ENCODE data around the gene BPIFB4. TPM values are rescaled to one million over a fixed set of nuclear protein-coding genes. Genes with fewer than 3 reads are reported as not detected.

BPIFB4 gene
- total RNA-seq, 1 donor from 2014 or later, result not detected

- H3K4me3 ChIP-seq (ENCODE audit: insufficient read depth, low read depth, low read length), result no peak overlapping the region
- no peaks in the 10 kb centered on the region for H3K4me1 Mint-ChIP-seq (ENCODE audit: low read depth, unreplicated experiment)
- TF ChIP-seq EZH2 (IDR thresholded peaks at IDR 0.05; ENCODE audit: insufficient read depth, low read length) (no peak), CTCF (IDR thresholded peaks at IDR 0.05; ENCODE audit: insufficient read depth, low read depth, low read length) (no peak)
- H3K36me3 Mint-ChIP-seq (ENCODE audit: low read depth, unreplicated experiment), result no peaks in the 10 kb centered on the region
- H3K9ac ChIP-seq (ENCODE audit: low read length), result no peak overlapping the region
- H4K20me1 ChIP-seq (ENCODE audit: insufficient read depth, low read length), result no peaks in the 10 kb centered on the region
- no peaks in the 10 kb centered on the region for H3K27me3 ChIP-seq (ENCODE audit: insufficient read depth, low read length)
- no peaks in the 10 kb centered on the region for H3K4me1 ChIP-seq (ENCODE audit: insufficient read depth, low read length)
- H3K27ac ChIP-seq (ENCODE audit: low read depth, low read length), result no peak overlapping the region
- no peaks in the 10 kb centered on the region for H3K36me3 ChIP-seq (ENCODE audit: insufficient read depth, low read length)
- no peak overlapping the region for H3K4me3 Mint-ChIP-seq (ENCODE audit: unreplicated experiment)
- no peak overlapping the region for H3K4me2 ChIP-seq (ENCODE audit: low read length)
- peaks cover 21% of the 10 kb centered on the region for H3K9me3 Mint-ChIP-seq (ENCODE audit: unreplicated experiment)
- no peak overlapping the region for H2AFZ ChIP-seq (ENCODE audit: low read depth, low read length)
- no peaks in the 10 kb centered on the region for H3K79me2 ChIP-seq (ENCODE audit: insufficient read depth, low read length)
- H3K27me3 Mint-ChIP-seq (ENCODE audit: low read depth, unreplicated experiment), result peaks cover 53% of the 10 kb centered on the region
- H3K27ac Mint-ChIP-seq (ENCODE audit: unreplicated experiment), result no peak overlapping the region
- no peaks in the 10 kb centered on the region for H3K9me3 ChIP-seq (ENCODE audit: insufficient read depth, low read depth, low read length)
- DNase-seq (ENCODE audit: low read depth), result no peak
- no peak for FAIRE-seq
Measured at GRCh38 chr20:33124261-33124660, 44.8 kb downstream of the BPIFB4 start.

- H3K4me1 ChIP-seq (ENCODE audit: insufficient read depth, low read length), result no peaks in the 10 kb centered on the region
- TF ChIP-seq CTCF (IDR thresholded peaks at IDR 0.05; ENCODE audit: insufficient read depth, low read depth, low read length) (no peak), EZH2 (IDR thresholded peaks at IDR 0.05; ENCODE audit: insufficient read depth, low read length) (no peak)
- Mint-ChIP-seq H3K27ac (ENCODE audit: unreplicated experiment) (no peak overlapping the region), H3K4me1 (ENCODE audit: low read depth, unreplicated experiment) (no peaks in the 10 kb centered on the region), H3K4me3 (ENCODE audit: unreplicated experiment) (no peak overlapping the region), H3K36me3 (ENCODE audit: low read depth, unreplicated experiment) (no peaks in the 10 kb centered on the region), H3K9me3 (ENCODE audit: unreplicated experiment) (peaks cover 18% of the 10 kb centered on the region), H3K27me3 (ENCODE audit: low read depth, unreplicated experiment) (peaks cover 56% of the 10 kb centered on the region)
- H3K27ac ChIP-seq (ENCODE audit: low read depth, low read length), result no peak overlapping the region
- H2AFZ ChIP-seq (ENCODE audit: low read depth, low read length), result no peak overlapping the region
- no peak overlapping the region for H3K4me2 ChIP-seq (ENCODE audit: low read length)
- no peaks in the 10 kb centered on the region for H3K27me3 ChIP-seq (ENCODE audit: insufficient read depth, low read length)
- DNase-seq (ENCODE audit: low read depth), result no peak
- H3K9ac ChIP-seq (ENCODE audit: low read length), result no peak overlapping the region
- H3K9me3 ChIP-seq (ENCODE audit: insufficient read depth, low read depth, low read length), result no peaks in the 10 kb centered on the region
- H4K20me1 ChIP-seq (ENCODE audit: insufficient read depth, low read length), result no peaks in the 10 kb centered on the region
- H3K79me2 ChIP-seq (ENCODE audit: insufficient read depth, low read length), result no peaks in the 10 kb centered on the region
- H3K4me3 ChIP-seq (ENCODE audit: insufficient read depth, low read depth, low read length), result no peak overlapping the region
- FAIRE-seq, result no peak
- H3K36me3 ChIP-seq (ENCODE audit: insufficient read depth, low read length), result no peaks in the 10 kb centered on the region
Measured at GRCh38 chr20:33124994-33125393, 45.6 kb downstream of the BPIFB4 start.

GRCh38 chr20:33125983-33126382, 46.5 kb downstream of the BPIFB4 start:
- Mint-ChIP-seq H3K9me3 (ENCODE audit: unreplicated experiment) (peaks cover 14% of the 10 kb centered on the region), H3K36me3 (ENCODE audit: low read depth, unreplicated experiment) (no peaks in the 10 kb centered on the region), H3K4me1 (ENCODE audit: low read depth, unreplicated experiment) (no peaks in the 10 kb centered on the region), H3K27me3 (ENCODE audit: low read depth, unreplicated experiment) (peaks cover 59% of the 10 kb centered on the region), H3K4me3 (ENCODE audit: unreplicated experiment) (no peak overlapping the region), H3K27ac (ENCODE audit: unreplicated experiment) (no peak overlapping the region)
- H3K36me3 ChIP-seq (ENCODE audit: insufficient read depth, low read length), result no peaks in the 10 kb centered on the region
- H2AFZ ChIP-seq (ENCODE audit: low read depth, low read length), result no peak overlapping the region
- FAIRE-seq (no peak), DNase-seq (ENCODE audit: low read depth) (no peak)
- TF ChIP-seq CTCF (IDR thresholded peaks at IDR 0.05; ENCODE audit: insufficient read depth, low read depth, low read length) (no peak), EZH2 (IDR thresholded peaks at IDR 0.05; ENCODE audit: insufficient read depth, low read length) (no peak)
- H3K4me1 ChIP-seq (ENCODE audit: insufficient read depth, low read length), result no peaks in the 10 kb centered on the region
- no peak overlapping the region for H3K27ac ChIP-seq (ENCODE audit: low read depth, low read length)
- no peaks in the 10 kb centered on the region for H4K20me1 ChIP-seq (ENCODE audit: insufficient read depth, low read length)
- no peak overlapping the region for H3K4me2 ChIP-seq (ENCODE audit: low read length)
- H3K27me3 ChIP-seq (ENCODE audit: insufficient read depth, low read length), result peaks cover 2% of the 10 kb centered on the region
- H3K79me2 ChIP-seq (ENCODE audit: insufficient read depth, low read length), result no peaks in the 10 kb centered on the region
- H3K9ac ChIP-seq (ENCODE audit: low read length), result no peak overlapping the region
- H3K4me3 ChIP-seq (ENCODE audit: insufficient read depth, low read depth, low read length), result no peak overlapping the region
- H3K9me3 ChIP-seq (ENCODE audit: insufficient read depth, low read depth, low read length), result no peaks in the 10 kb centered on the region
